ENCODE data around the gene MT1F.

Gene MT1F

GRCh38 chr16:56625943-56626654, 31.7 kb upstream of the MT1F start:
- no peak for DNase-seq (ENCODE audit: low spot score)

- no peak for DNase-seq (ENCODE audit: low spot score)
These were observed 31.1 kb upstream of the MT1F start for GRCh38 chr16:56626685-56627084.

GRCh38 chr16:56628486-56629350, 29.0 kb upstream of the MT1F start:
- DNase-seq (ENCODE audit: low spot score): no peak

- no peak for DNase-seq (ENCODE audit: low spot score)
These were observed 28.2 kb upstream of the MT1F start for GRCh38 chr16:56629531-56629930.

GRCh38 chr16:56630134-56630533, 27.6 kb upstream of the MT1F start:
- no peak for DNase-seq (ENCODE audit: low spot score)

- DNase-seq (ENCODE audit: low spot score): no peak
These were observed 26.6 kb upstream of the MT1F start for GRCh38 chr16:56631197-56631596.

- DNase-seq (ENCODE audit: low spot score): no peak
These were observed 26.0 kb upstream of the MT1F start for GRCh38 chr16:56631832-56632155.

GRCh38 chr16:56632156-56632847, 25.5 kb upstream of the MT1F start, which contains the start of gene MT1M:
Gene MT1M (plus strand): TSS chr16:56632659. CDS start chr16:56632732, 73 bp downstream.
- DNase-seq (ENCODE audit: low spot score): no peak

- no peak for DNase-seq (ENCODE audit: low spot score)
These were observed 24.9 kb upstream of the MT1F start for GRCh38 chr16:56632848-56633365.

GRCh38 chr16:56633535-56633934, 24.2 kb upstream of the MT1F start:
- no peak for DNase-seq (ENCODE audit: low spot score)

GRCh38 chr16:56634715-56635440, 22.9 kb upstream of the MT1F start:
- no peak for DNase-seq (ENCODE audit: low spot score)

- no peak for DNase-seq (ENCODE audit: low spot score)
These were observed 22.3 kb upstream of the MT1F start for GRCh38 chr16:56635441-56635967.

GRCh38 chr16:56636616-56637413, 20.9 kb upstream of the MT1F start:
- DNase-seq (ENCODE audit: low spot score): no peak

GRCh38 chr16:56637814-56638750, 19.7 kb upstream of the MT1F start, which contains the start of gene MT1A:
Gene MT1A (plus strand): TSS chr16:56638666. CDS start chr16:56638739, 73 bp downstream.
- DNase-seq (ENCODE audit: low spot score): no peak

- no peak for DNase-seq (ENCODE audit: low spot score)
These were observed 18.7 kb upstream of the MT1F start for GRCh38 chr16:56639045-56639444.

GRCh38 chr16:56640076-56640475, 17.7 kb upstream of the MT1F start:
- no peak for DNase-seq (ENCODE audit: low spot score)

- no peak for DNase-seq (ENCODE audit: low spot score)
These were observed 16.6 kb upstream of the MT1F start for GRCh38 chr16:56641166-56641565.

GRCh38 chr16:56643080-56643778, 14.5 kb upstream of the MT1F start:
- peak; percentile 1 for DNase-seq (ENCODE audit: low spot score)

GRCh38 chr16:56643833-56644232, 13.9 kb upstream of the MT1F start:
- DNase-seq (ENCODE audit: low spot score): no peak

Measured in COLO829 (cell line).